Naive thymus-derived CD4-positive, alpha-beta T cell (primary cell): ENCODE measurements around the gene FAM131C. TPM values are rescaled to one million over a fixed set of nuclear protein-coding genes. Genes with fewer than 3 reads are reported as not detected.

Experiments
- ATAC-seq: fragments of 150-1000 bp; cut with Tn5 transposase; 2 replicates; pipeline ENCODE4 v1.10.0; 2021; ENCODE audit warnings: mild to moderate bottlenecking, moderate library complexity
- CTCF ChIA-PET: fragments of 350-600 bp; sonication (Branson Sonifier 250); formaldehyde crosslinking; loops from one replicate; lab custom pipeline; 2021; ENCODE audit warnings: antibody characterized with exemption; lab: Charles Lee
- POLR2A ChIA-PET: fragments of 350-600 bp; sonication (Branson Sonifier 250); formaldehyde crosslinking; loops from one replicate; lab custom pipeline; 2021; ENCODE audit warnings: antibody characterized with exemption, inconsistent platforms; lab: Charles Lee
- DNase-seq, 9 donors: peaks; one replicate each; pipeline versions ENCODE4 v3.0.0 to v3.0.0-alpha.2; 2020 to 2022; ENCODE audit warnings: mixed read lengths in 1 of 9
- H3K27ac ChIP-seq: one replicate; pipeline ENCODE4 v1.7.0; 2013; ENCODE audit warnings: mild to moderate bottlenecking, low read depth, low read length, moderate library complexity
- H3K27me3 ChIP-seq, 2 donors: one replicate each; pipeline ENCODE4 v1.7.0; 2013; ENCODE audit warnings: low read length in 2 of 2, mild to moderate bottlenecking in 2 of 2, moderate library complexity in 2 of 2; ENCODE audit not compliant: control insufficient read depth in 2 of 2, insufficient read depth in 2 of 2
- H3K36me3 ChIP-seq, 3 experiments: 1 replicate in 2 of 3; 2 replicates in 1 of 3; pipeline ENCODE4 v1.7.0; 2013; ENCODE audit warnings: low read length in 3 of 3, mild to moderate bottlenecking in 3 of 3, moderate library complexity in 1 of 3; ENCODE audit not compliant: insufficient read depth in 3 of 3, control insufficient read depth in 2 of 3
- H3K4me1 ChIP-seq, 2 donors: one replicate each; pipeline ENCODE4 v1.7.0; 2013; ENCODE audit warnings: low read length in 2 of 2, mild to moderate bottlenecking in 2 of 2, moderate library complexity in 1 of 2; ENCODE audit not compliant: control insufficient read depth in 2 of 2, insufficient read depth in 2 of 2
- H3K4me3 ChIP-seq: 2 replicates; pipeline ENCODE4 v1.7.0; 2013; ENCODE audit warnings: mild to moderate bottlenecking, low read length
- H3K9me3 ChIP-seq, 3 experiments: 1 replicate in 2 of 3; 2 replicates in 1 of 3; pipeline ENCODE4 v1.7.0; 2013; ENCODE audit warnings: low read length in 3 of 3; ENCODE audit not compliant: control insufficient read depth in 2 of 3
- H3K27ac Mint-ChIP-seq, 9 donors: one replicate each; pipeline ENCODE4 v1.8.0; 2020 to 2022; ENCODE audit warnings: mixed read lengths in 9 of 9, mild to moderate bottlenecking in 8 of 9, moderate library complexity in 5 of 9, inconsistent platforms in 2 of 9
- H3K27me3 Mint-ChIP-seq, 5 donors: one replicate each; pipeline ENCODE4 v1.8.0; 2021 to 2022; ENCODE audit warnings: mixed read lengths in 5 of 5, mild to moderate bottlenecking in 1 of 5
- H3K36me3 Mint-ChIP-seq, 5 donors: one replicate each; pipeline ENCODE4 v1.8.0; 2020 to 2022; ENCODE audit warnings: mixed read lengths in 5 of 5, mild to moderate bottlenecking in 3 of 5, inconsistent platforms in 1 of 5
- H3K4me1 Mint-ChIP-seq, 7 donors: one replicate each; pipeline ENCODE4 v1.8.0; 2020 to 2022; ENCODE audit warnings: mixed read lengths in 7 of 7, mild to moderate bottlenecking in 3 of 7, inconsistent platforms in 1 of 7
- H3K4me3 Mint-ChIP-seq, 10 donors: one replicate each; pipeline ENCODE4 v1.8.0; 2020 to 2022; ENCODE audit warnings: mild to moderate bottlenecking in 10 of 10, mixed read lengths in 10 of 10, moderate library complexity in 6 of 10, inconsistent platforms in 2 of 10
- H3K9me3 Mint-ChIP-seq, 11 donors: one replicate each; pipeline ENCODE4 v1.8.0; 2020 to 2022; ENCODE audit warnings: mixed read lengths in 11 of 11, mild to moderate bottlenecking in 4 of 11, inconsistent platforms in 1 of 11, moderate library complexity in 1 of 11
- intact Hi-C, 2 donors: fragments of 100-400 bp; cut with micrococcal nuclease; formaldehyde crosslinking; loops; one replicate each; pipeline ENCODE4 v1.15.1; 2023
- polyA plus RNA-seq, 2 donors: library from polyadenylated mRNA; unstranded; fragments of 300-500 nt; fragmentation: Illumina TruSeq; gene quantifications; one replicate each; pipeline ENCODE4 v1.2.3, GENCODE V29; 2021
- total RNA-seq, 6 experiments: library from RNA in 5 of 6; stranded (reverse) in 5 of 6; gene quantifications; 1 replicate in 5 of 6; 2 replicates in 1 of 6; pipeline ENCODE4 v1.2.3 and lab custom pipeline; 2021 to 2026

Gene FAM131C
- total and polyA plus RNA-seq, 7 experiments from 2014 or later: 1.3 TPM; not detected in 6

GRCh38 chr1:16119504-16119903 is 46.1 kb upstream of the FAM131C start:
- no peak for ATAC-seq
- H3K9me3 ChIP-seq: no peaks in the 10 kb centered on the region
- no peaks in the 10 kb centered on the region for H3K27me3 ChIP-seq
- POLR2A ChIA-PET: no interaction called here
- no peak for DNase-seq
- CTCF ChIA-PET: interaction anchor here (1.2 kb wide), 1 partner anchor 12 kb away, joined by 3 read pairs; no protein-coding TSS in a partner anchor
- H3K4me3 ChIP-seq: no peak overlapping the region
- Mint-ChIP-seq H3K27me3 (no peaks in the 10 kb centered on the region), H3K36me3 (no peaks in the 10 kb centered on the region), H3K4me1 (peaks cover 5 to 14% (median 7%) of the 10 kb centered on the region in 7 donors), H3K4me3 (peak overlapping the region in 1 of 10 donors; percentile 29), H3K9me3 (no peaks in the 10 kb centered on the region), H3K27ac (no peak overlapping the region)
- H3K36me3 ChIP-seq: no peaks in the 10 kb centered on the region
- intact Hi-C loops: no loop called here
- H3K4me1 ChIP-seq: peaks cover 0 to 21% of the 10 kb centered on the region in 2 donors
- H3K27ac ChIP-seq: no peak overlapping the region

GRCh38 chr1:16118706-16119105 is 45.3 kb upstream of the FAM131C start:
- no peak overlapping the region for H3K27ac ChIP-seq
- no peaks in the 10 kb centered on the region for H3K9me3 ChIP-seq
- intact Hi-C loops: no loop called here
- CTCF ChIA-PET: no interaction called here
- H3K4me1 Mint-ChIP-seq: peaks cover 5 to 11% (median 7%) of the 10 kb centered on the region in 7 donors
- H3K36me3 ChIP-seq: no peaks in the 10 kb centered on the region
- H3K27me3 Mint-ChIP-seq: no peaks in the 10 kb centered on the region
- no peak overlapping the region for H3K27ac Mint-ChIP-seq
- ATAC-seq: no peak
- peaks cover 0 to 18% of the 10 kb centered on the region in 2 donors for H3K4me1 ChIP-seq
- no peak for DNase-seq
- POLR2A ChIA-PET: no interaction called here
- no peak overlapping the region for H3K4me3 Mint-ChIP-seq
- H3K4me3 ChIP-seq: no peak overlapping the region
- no peaks in the 10 kb centered on the region for H3K27me3 ChIP-seq
- no peaks in the 10 kb centered on the region for H3K36me3 Mint-ChIP-seq
- H3K9me3 Mint-ChIP-seq: no peaks in the 10 kb centered on the region

DNA sequence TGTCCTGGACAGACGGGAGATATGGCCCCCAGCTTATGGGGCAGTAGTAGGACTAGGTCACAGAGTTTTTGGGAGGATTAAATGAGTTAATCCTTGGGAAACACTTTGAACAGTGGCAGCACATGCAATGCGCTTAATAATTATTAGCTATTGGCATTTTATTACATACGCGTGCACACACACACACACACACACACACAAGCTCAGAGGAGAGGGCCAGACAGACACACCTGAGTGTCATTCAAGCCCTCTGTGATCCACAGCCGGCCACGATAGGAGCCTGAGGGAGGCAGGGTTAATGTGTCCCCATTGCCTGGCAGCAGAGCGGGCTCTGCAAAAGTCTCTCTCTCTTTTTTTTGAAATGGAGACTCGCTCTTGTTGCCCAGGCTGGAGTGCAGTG is 44.5 kb upstream of the FAM131C start:
- Histone ChIP-seq H3K36me3 (no peaks in the 10 kb centered on the region), H3K27ac (no peak overlapping the region), H3K9me3 (no peaks in the 10 kb centered on the region), H3K4me1 (peaks cover 0 to 10% of the 10 kb centered on the region in 2 donors), H3K4me3 (no peak overlapping the region), H3K27me3 (no peaks in the 10 kb centered on the region)
- ChIA-PET POLR2A (interaction anchor here (0.5 kb wide), 1 partner anchor 78 kb away, joined by 4 read pairs; no protein-coding TSS in a partner anchor), CTCF (interaction anchor here (0.6 to 0.7 kb wide), 2 partner anchors 128 to 322 kb away, joined by 3 to 6 read pairs; no protein-coding TSS in a partner anchor)
- ATAC-seq (no peak), DNase-seq (no peak)
- intact Hi-C loops: no loop called here
- no peak overlapping the region for H3K4me3 Mint-ChIP-seq
- no peaks in the 10 kb centered on the region for H3K9me3 Mint-ChIP-seq
- peaks cover 2 to 7% (median 4%) of the 10 kb centered on the region in 7 donors for H3K4me1 Mint-ChIP-seq
- H3K27ac Mint-ChIP-seq: no peak overlapping the region
- no peaks in the 10 kb centered on the region for H3K36me3 Mint-ChIP-seq
- H3K27me3 Mint-ChIP-seq: no peaks in the 10 kb centered on the region

- DNase-seq: no peak
- H3K9me3 ChIP-seq: no peaks in the 10 kb centered on the region
- Mint-ChIP-seq H3K36me3 (no peaks in the 10 kb centered on the region), H3K27me3 (no peaks in the 10 kb centered on the region), H3K9me3 (no peaks in the 10 kb centered on the region), H3K27ac (no peak overlapping the region), H3K4me3 (no peak overlapping the region), H3K4me1 (peaks cover 0 to 3% (median 0%) of the 10 kb centered on the region in 7 donors)
- ChIA-PET CTCF (interaction anchor here (0.6 to 0.7 kb wide), 2 partner anchors 128 to 321 kb away, joined by 3 to 6 read pairs; no protein-coding TSS in a partner anchor), POLR2A (interaction anchor here (0.5 kb wide), 1 partner anchor 79 kb away, joined by 4 read pairs; no protein-coding TSS in a partner anchor)
- no peaks in the 10 kb centered on the region for H3K36me3 ChIP-seq
- no peak overlapping the region for H3K27ac ChIP-seq
- peaks cover 0 to 5% of the 10 kb centered on the region in 2 donors for H3K4me1 ChIP-seq
- no peak overlapping the region for H3K4me3 ChIP-seq
- intact Hi-C loops: no loop called here
- no peaks in the 10 kb centered on the region for H3K27me3 ChIP-seq
- no peak for ATAC-seq
Observed at GRCh38 chr1:16117369-16117768, 43.9 kb upstream of the FAM131C start.

DNA sequence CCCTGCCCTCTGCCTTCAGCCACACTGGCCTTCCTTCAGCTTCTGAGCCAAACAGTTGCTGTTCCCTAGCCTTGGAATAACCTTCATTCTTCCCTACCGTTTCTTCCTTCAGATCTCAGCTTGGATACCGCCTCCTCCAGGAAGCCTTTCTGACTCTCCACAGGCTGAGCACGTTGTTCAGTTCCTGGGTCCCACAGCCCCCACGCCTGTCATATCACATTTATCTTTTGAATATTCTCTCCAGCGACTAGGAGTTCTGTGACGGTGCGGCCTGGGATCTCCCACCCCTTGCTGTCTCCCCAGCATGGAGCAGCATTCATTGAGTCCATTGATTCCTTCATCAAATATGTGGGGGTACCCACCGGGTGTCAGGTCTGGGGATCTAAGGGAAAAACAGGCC is 43.2 kb upstream of the FAM131C start:
- no peak for DNase-seq
- peak overlapping the region in 3 of 9 donors; percentile 7 to 29 (median 15) for H3K27ac Mint-ChIP-seq

GRCh38 chr1:16116002-16116401 is 42.6 kb upstream of the FAM131C start:
- H3K4me1 Mint-ChIP-seq: peaks cover 0 to 3% (median 0%) of the 10 kb centered on the region in 7 donors
- no peaks in the 10 kb centered on the region for H3K27me3 ChIP-seq
- POLR2A ChIA-PET: no interaction called here

More for the DNA sequence above, 43.2 kb upstream of the FAM131C start:
- H3K36me3 ChIP-seq: no peaks in the 10 kb centered on the region
- Mint-ChIP-seq H3K27me3 (peaks cover 0 to 4% (median 2%) of the 10 kb centered on the region in 5 donors), H3K36me3 (peaks cover 0 to 3% (median 0%) of the 10 kb centered on the region in 5 donors), H3K4me3 (no peak overlapping the region), H3K4me1 (peaks cover 0 to 3% (median 0%) of the 10 kb centered on the region in 7 donors), H3K9me3 (peaks cover 0 to 3% (median 0%) of the 10 kb centered on the region in 11 donors)
- no peaks in the 10 kb centered on the region for H3K27me3 ChIP-seq
- H3K27ac ChIP-seq: no peak overlapping the region
- H3K4me1 ChIP-seq: no peaks in the 10 kb centered on the region
- H3K9me3 ChIP-seq: no peaks in the 10 kb centered on the region
- intact Hi-C loops: no loop called here
- no peak overlapping the region for H3K4me3 ChIP-seq
- ChIA-PET POLR2A (no interaction called here), CTCF (no interaction called here)
- no peak for ATAC-seq

More at GRCh38 chr1:16116002-16116401, 42.6 kb upstream of the FAM131C start:
- no peak overlapping the region for H3K27ac Mint-ChIP-seq
- Histone ChIP-seq H3K4me3 (no peak overlapping the region), H3K27ac (no peak overlapping the region), H3K4me1 (no peaks in the 10 kb centered on the region), H3K9me3 (no peaks in the 10 kb centered on the region), H3K36me3 (no peaks in the 10 kb centered on the region)
- CTCF ChIA-PET: no interaction called here
- H3K9me3 Mint-ChIP-seq: peaks cover 0 to 5% (median 0%) of the 10 kb centered on the region in 11 donors
- intact Hi-C loops: no loop called here
- no peak for DNase-seq
- peaks cover 0 to 9% (median 3%) of the 10 kb centered on the region in 5 donors for H3K27me3 Mint-ChIP-seq
- ATAC-seq: no peak
- H3K36me3 Mint-ChIP-seq: peaks cover 0 to 4% (median 0%) of the 10 kb centered on the region in 5 donors
- no peak overlapping the region for H3K4me3 Mint-ChIP-seq
